Measurements from ENCODE around the gene GPATCH2. TPM values are rescaled to one million over a fixed set of nuclear protein-coding genes. Genes with fewer than 3 reads are reported as not detected.
"Not testable (repeated sequence)": the region's sequence is repeated elsewhere in the genome, so short reads cannot be mapped to it uniquely, and the experiment has no call there.

Gene GPATCH2
- 5.7 TPM for polyA plus RNA-seq (2013, experiment 1 of 2; ENCODE audit: insufficient read length)
- 6.3 TPM for polyA plus RNA-seq (2013, experiment 2 of 2; ENCODE audit: insufficient read length)

- DNase-seq = peak; percentile 90
Observed at GRCh38 chr1:217630711-217631591, at the start of gene GPATCH2, which contains the start of gene SPATA17. GPATCH2 (minus strand) TSS chr1:217631090; CDS start chr1:217630971, 119 bp downstream. SPATA17 (plus strand) TSS chr1:217631344; CDS start chr1:217631379, 35 bp downstream.

DNA sequence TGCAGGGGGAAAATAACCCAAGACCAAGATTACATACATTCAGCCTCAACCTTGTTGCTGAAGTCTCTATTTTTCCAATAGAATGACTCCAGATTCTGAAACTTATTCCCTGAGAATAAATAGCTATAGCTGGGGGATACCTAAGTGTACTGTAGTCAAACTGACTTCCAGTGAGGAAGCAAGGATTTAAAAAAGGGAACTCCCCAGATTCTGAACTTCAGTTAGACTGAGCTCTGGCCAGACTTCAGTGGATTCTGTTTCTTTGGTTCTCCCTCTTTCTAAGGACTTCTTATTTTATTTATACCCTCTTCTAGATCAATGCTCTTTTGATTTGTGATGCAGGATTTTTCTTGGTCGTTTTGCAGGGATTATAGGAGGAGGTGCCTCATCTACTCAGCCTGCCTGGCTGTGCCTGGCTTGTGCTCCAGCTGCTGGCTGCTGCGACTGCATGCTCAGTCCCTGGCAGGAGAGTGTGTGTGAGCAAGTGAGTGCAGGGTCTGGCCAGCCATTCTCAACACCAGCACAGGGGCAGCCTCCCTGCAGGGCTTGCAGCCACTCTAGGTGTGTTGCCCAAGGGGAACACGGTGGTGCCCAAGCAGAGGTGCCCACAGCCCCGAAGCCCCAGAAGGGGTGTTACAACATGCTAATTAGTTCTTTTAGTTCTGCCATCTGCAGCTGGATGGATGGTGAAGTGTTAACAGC lies 43.3 kb upstream of the GPATCH2 start:
- DNase-seq = no peak

- DNase-seq = no peak
Observed at GRCh38 chr1:217673387-217673786, 42.5 kb upstream of the GPATCH2 start.

DNA sequence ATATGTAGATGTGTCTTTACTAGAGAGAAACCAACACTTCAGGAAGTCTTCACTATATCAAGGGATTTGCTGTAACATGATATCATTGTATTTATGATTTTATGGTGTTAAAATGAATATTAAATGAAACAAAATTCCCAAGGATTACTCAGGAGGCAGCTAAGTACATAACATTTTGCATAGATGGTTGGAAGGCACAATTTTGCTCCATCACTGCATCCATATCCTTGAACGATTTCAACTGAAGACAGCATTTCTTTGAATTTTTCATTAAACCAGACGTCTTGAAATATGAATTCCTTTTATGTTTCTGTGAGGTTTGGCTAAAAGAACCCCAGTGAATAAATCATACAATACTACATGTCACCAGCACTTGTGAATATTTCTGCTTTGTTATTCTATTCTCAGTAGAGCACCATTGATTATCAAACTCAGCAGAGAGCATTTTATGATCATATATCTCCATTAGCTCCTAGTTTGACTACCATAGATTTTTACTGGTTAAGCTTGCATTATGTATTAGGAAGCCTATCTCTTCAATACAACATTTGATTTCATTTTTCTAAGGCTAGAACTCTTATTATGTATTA lies 37.6 kb upstream of the GPATCH2 start:
- no peak for DNase-seq

GRCh38 chr1:217661407-217661806 lies 30.5 kb upstream of the GPATCH2 start:
- no peak for DNase-seq

GRCh38 chr1:217660353-217661062 lies 29.6 kb upstream of the GPATCH2 start:
- DNase-seq = peak; percentile 82

DNA sequence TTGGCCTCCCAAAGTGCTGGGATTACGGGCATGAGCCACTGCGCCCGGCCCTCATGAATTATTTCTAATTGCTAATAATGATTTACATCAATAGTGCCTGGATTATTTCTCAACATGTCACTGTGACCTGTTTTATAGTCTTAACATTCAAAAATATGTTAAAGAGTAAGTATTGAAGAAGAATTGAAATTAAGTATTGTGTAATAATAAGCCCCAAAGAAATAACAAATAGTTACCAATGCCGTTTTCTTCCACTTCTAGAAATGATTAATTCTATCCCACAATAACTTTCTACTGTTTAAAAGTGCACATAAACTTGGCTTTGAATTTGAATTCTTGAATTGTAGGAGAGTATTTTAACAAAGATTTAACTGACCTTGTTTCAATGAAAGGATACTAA lies 19.8 kb upstream of the GPATCH2 start:
- DNase-seq = no peak

GRCh38 chr1:217647791-217648190 lies 16.9 kb upstream of the GPATCH2 start:
- no peak for DNase-seq

- no peak for DNase-seq
Observed at GRCh38 chr1:217642455-217642854, 11.6 kb upstream of the GPATCH2 start.

- DNase-seq = no peak
Observed at GRCh38 chr1:217627431-217627830, 3.5 kb downstream of the GPATCH2 start.

DNA sequence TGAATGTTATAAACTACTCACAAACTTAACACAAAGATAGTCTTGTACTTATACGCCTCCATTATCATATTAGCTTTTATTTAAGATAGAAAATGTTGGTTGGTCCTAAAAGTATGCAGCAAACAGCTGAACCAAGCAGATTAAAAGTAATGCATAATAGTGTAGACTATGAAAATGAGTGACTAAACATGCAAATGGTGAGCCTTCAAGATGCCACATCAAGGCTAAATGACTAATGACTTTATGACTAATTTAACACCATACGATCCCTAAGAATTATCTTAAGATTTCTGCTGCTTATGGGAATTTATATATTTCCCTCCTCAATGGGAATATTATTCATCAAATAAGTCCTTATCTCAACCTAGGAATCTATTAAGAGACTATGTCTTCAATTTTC lies 4.6 kb downstream of the GPATCH2 start:
- no peak for DNase-seq

- DNase-seq = no peak
Observed at GRCh38 chr1:217622042-217622441, 8.8 kb downstream of the GPATCH2 start.

DNA sequence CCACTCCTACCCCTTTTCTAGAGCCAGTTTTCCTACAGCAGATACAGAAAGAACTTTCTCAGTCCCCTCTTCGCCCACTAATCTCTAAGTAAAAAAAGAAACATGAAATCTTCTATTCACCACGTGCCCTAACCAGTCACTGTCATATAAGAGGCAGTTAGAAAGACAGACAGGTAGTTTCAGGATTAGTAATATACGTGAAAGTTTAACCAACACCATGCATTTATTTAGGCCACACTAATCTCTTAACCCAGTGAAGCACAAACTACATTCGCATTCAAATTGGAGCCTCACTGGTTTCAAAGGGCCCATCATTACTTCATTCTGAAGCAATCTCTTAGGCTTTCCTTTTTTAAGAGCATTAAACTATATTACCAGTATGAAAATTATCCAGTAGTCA lies 10.1 kb downstream of the GPATCH2 start:
- no peak for DNase-seq

DNA sequence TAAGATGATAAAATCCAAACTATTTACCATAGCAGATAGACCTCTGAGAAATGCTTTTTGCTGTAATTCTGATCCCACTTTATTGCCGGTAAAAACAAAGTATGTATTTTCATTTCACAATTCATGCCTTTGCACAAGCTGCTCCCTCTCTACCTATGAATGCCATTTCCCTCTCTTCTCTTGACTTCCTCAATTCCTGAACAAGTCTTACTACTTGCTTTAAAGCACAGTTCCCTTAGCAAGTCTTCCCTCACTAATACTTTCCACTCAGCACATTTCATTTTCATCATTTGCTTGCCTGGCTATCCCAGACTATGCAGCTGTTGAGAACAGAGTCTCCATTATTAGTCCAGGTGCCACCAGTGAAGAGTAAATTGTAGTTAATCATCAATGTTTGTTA lies 13.8 kb downstream of the GPATCH2 start:
- DNase-seq = no peak

GRCh38 chr1:217614200-217614712 lies 16.6 kb downstream of the GPATCH2 start:
- DNase-seq = peak; percentile 9

DNA sequence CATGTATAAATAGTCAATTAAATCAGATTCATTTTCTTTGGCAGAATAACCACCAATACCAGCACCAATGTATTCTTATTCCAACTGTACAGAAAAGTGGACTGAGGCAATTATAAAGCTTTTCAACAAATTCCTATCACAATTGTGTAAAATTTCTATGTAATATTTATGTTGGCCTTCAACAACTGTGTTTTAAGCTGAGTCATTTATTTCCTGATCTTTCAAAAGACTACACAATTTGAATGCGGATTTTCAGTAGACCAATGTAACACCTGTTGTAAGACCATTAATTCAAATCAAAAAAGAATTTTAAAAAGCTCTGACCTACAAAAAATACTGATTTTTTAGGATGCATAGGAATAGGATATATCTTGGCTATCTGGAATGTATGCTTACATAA lies 25.5 kb downstream of the GPATCH2 start:
- DNase-seq = no peak

DNA sequence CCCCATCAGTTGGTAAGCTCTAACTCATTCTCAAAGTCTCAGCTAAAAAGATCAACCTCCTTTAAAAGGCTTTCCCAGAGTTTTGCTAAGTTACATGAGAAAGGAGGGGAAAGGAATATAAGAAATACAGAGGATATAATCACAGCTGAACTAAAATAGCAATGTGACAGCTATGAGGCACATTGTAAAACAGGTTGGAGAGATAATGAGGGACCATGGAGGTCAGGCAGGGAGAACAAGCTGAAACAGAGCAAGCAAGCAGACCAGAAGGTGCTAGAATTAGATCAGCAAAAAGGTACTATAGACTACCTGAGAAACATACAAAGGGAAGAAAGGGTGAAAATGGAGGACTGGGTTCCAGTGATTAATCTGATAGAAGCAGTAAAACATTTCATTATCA lies 28.5 kb downstream of the GPATCH2 start:
- no peak for DNase-seq

DNA sequence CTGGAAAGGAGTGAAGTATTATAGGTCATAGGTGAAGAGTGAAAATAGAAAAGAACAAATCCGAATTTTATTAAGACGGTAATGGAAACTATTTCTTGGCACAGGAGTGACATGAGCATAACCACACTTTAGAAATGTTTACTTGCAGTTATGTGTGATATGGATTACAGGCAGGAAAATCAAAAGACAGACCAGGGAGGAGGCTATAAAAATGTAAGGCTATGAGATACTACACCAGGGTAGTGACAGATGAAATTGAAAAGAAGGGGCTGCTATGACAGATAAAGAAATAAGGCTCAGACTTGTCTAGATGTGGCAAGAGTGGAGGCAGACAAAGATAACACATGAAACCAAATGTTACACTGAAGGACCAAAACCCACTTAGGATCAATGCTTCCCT lies 31.7 kb downstream of the GPATCH2 start:
- no peak for DNase-seq

DNA sequence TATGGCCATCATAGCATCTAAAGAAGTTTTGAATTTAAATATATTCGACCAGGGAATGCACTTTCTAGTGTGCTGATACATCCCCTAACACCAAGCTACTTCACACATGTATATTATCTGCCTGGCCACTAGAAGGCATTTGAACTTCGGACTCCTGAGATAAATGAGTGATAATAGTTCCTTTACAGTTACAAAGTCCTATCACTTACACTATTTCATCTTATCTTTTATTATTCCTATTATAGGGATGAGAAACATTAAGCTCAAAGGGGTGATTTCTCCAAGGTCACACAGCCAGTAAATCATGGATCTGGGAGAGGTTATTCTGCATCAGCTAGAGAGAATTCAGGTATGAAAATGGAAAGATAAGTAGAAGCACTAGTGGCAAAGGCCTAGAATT lies 40.3 kb downstream of the GPATCH2 start:
- no peak for DNase-seq

GRCh38 chr1:217586586-217586985 lies 44.3 kb downstream of the GPATCH2 start:
- DNase-seq = no peak

DNA sequence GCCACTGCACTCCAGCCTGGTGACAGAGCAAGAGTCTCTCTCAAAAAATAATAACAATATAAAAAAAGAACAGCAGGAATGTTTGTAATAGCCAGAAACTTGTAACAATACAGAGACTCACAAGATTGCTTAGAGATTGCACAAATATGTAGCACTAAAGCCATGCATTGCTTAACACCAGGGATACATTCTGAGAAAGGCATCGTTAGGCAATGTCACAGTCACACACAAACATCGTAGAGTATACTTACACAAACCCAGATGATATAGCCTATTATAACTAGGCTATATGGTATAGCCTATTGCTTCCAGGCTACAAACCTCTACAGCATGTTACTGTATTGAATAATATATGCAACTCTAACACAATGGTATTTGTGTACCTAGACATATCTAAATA lies 45.3 kb downstream of the GPATCH2 start:
- no peak for DNase-seq

DNA sequence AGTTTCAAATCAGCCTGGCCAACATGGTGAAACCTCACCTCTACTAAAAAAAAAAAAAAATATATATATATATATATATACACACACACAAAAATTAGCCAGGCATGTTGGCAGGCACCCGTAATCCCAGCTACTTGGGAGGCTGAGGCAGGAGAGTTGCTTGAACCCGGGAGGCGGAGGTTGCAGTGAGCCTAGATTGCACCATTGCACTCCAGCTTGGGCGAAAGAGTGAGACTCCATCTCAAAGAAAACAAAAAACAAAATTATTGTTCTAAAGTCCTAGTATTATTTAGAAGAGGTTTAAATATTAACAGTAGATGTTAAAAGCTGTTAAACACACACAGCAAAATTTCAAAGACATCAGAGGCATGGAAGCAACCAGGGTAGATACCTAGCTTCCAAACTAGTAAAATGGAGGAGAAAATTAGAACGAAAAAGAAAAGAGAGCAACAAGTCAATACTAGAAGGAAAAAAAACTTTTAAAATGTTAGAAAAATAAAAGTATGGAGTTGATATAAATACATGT lies 46.5 kb downstream of the GPATCH2 start:
- DNase-seq = not testable (repeated sequence)

Data from fibroblast of skin of back (primary cell).